IMR-90 (cell line): ENCODE results near the gene FOXP4. TPM values are rescaled to one million over a fixed set of nuclear protein-coding genes. Genes with fewer than 3 reads are reported as not detected.

Source experiments
- ATAC-seq: fragments of 200-7000 bp; cut with Tn5 transposase; 2 replicates; pipeline ENCODE4 v1.9.1; 2020; ENCODE audit warnings: low read depth, mild to moderate bottlenecking, moderate library complexity
- BruUV-seq: library from RNA; stranded (reverse); fragments of 400-500 nt; replicated peaks from 2 replicates; lab custom pipeline; 2021; lab: Mats Ljungman, UMichigan
- CTCF ChIA-PET: fragments of 300-600 bp; formaldehyde crosslinking; extraction: SDS; loops from one replicate; lab custom pipeline; 2021; ENCODE audit warnings: antibody characterized with exemption; lab: Yijun Ruan, JAX
- POLR2A ChIA-PET: fragments of 300-600 bp; sonication (Branson Sonifier 250); formaldehyde crosslinking; loops from one replicate; lab custom pipeline; 2022; ENCODE audit warnings: antibody characterized with exemption; ENCODE audit not compliant: unreplicated experiment; lab: Charles Lee
- DNase-seq: peaks from one replicate; pipeline ENCODE4 v3.0.0; 2013
- H2AFZ ChIP-seq: replicated peaks from 2 replicates; pipeline ENCODE3; 2013; ENCODE audit warnings: low read length, mild to moderate bottlenecking; ENCODE audit not compliant: poor library complexity
- H2AK5ac ChIP-seq: 2 replicates; pipeline ENCODE4 v1.6.1; 2013; ENCODE audit warnings: low read depth, low read length, inconsistent platforms
- H2AK9ac ChIP-seq: replicated peaks from 2 replicates; pipeline ENCODE3; 2013; ENCODE audit warnings: mild to moderate bottlenecking, low read depth, low read length, moderate library complexity; ENCODE audit not compliant: poor library complexity
- H2BK120ac ChIP-seq: 2 replicates; pipeline ENCODE4 v1.6.1; 2013; ENCODE audit warnings: low read depth, low read length, inconsistent platforms
- H2BK15ac ChIP-seq: 3 replicates; pipeline ENCODE4 v1.6.1; 2013; ENCODE audit warnings: low read depth, low read length, inconsistent platforms
- H2BK20ac ChIP-seq: 2 replicates; pipeline ENCODE4 v1.6.1; 2013; ENCODE audit warnings: low read depth, mild to moderate bottlenecking, inconsistent platforms, low read length, moderate library complexity
- H2BK5ac ChIP-seq: 2 replicates; pipeline ENCODE4 v1.6.1; 2013; ENCODE audit warnings: mild to moderate bottlenecking, low read depth, low read length, inconsistent platforms; ENCODE audit not compliant: poor library complexity, severe bottlenecking
- H3K14ac ChIP-seq: replicated peaks from 2 replicates; pipeline ENCODE4 v1.6.1; 2013; ENCODE audit warnings: low read depth, low read length, inconsistent platforms
- H3K18ac ChIP-seq: 2 replicates; pipeline ENCODE4 v1.6.1; 2013; ENCODE audit warnings: low read depth, low read length, control low read depth
- H3K23ac ChIP-seq: 2 replicates; pipeline ENCODE4 v1.6.1; 2013; ENCODE audit warnings: low read depth, low read length, inconsistent platforms
- H3K27ac ChIP-seq: 2 replicates; pipeline ENCODE4 v1.5.1; 2013; ENCODE audit warnings: mild to moderate bottlenecking, control low read depth, low read length; ENCODE audit not compliant: insufficient read depth
- H3K27me3 ChIP-seq: 2 replicates; pipeline ENCODE4 v1.6.1; 2013; ENCODE audit warnings: low read length; ENCODE audit not compliant: control insufficient read depth, insufficient read depth
- H3K36me3 ChIP-seq: 2 replicates; pipeline ENCODE4 v1.6.1; 2013; ENCODE audit warnings: low read length, mixed read lengths; ENCODE audit not compliant: control insufficient read depth, insufficient read depth
- H3K4ac ChIP-seq: 2 replicates; pipeline ENCODE4 v1.6.1; 2013; ENCODE audit warnings: low read depth, low read length, inconsistent platforms
- H3K4me1 ChIP-seq: 2 replicates; pipeline ENCODE4 v1.6.1; 2013; ENCODE audit warnings: low read length, mixed read lengths; ENCODE audit not compliant: control insufficient read depth, insufficient read depth
- H3K4me2 ChIP-seq: 2 replicates; pipeline ENCODE4 v1.6.1; 2013; ENCODE audit warnings: low read depth, mild to moderate bottlenecking, control low read depth, low read length, moderate library complexity
- H3K4me3 ChIP-seq: 2 replicates; pipeline ENCODE4 v1.5.1; 2013; ENCODE audit warnings: low read depth, mild to moderate bottlenecking, control low read depth, low read length, moderate library complexity; ENCODE audit not compliant: insufficient read depth
- H3K56ac ChIP-seq: 2 replicates; pipeline ENCODE4 v1.6.1; 2013; ENCODE audit warnings: low read length, inconsistent platforms; ENCODE audit not compliant: insufficient read depth; ENCODE audit errors: extremely low read depth
- H3K79me1 ChIP-seq, 2 experiments: 2 replicates each; pipeline ENCODE4 v1.6.1; 2013; ENCODE audit warnings: low read length in 2 of 2, inconsistent platforms in 1 of 2, low read depth in 1 of 2
- H3K9ac ChIP-seq: 2 replicates; pipeline ENCODE4 v1.6.1; 2013; ENCODE audit warnings: low read depth, low read length, control low read depth
- H3K9me1 ChIP-seq: 2 replicates; pipeline ENCODE4 v1.6.1; 2013; ENCODE audit warnings: low read length, inconsistent platforms; ENCODE audit not compliant: insufficient read depth
- H3K9me3 ChIP-seq: 2 replicates; pipeline ENCODE4 v1.6.1; 2013; ENCODE audit warnings: low read length; ENCODE audit not compliant: control insufficient read depth, insufficient read depth
- H4K20me1 ChIP-seq: 2 replicates; pipeline ENCODE4 v1.6.1; 2013; ENCODE audit warnings: low read length, inconsistent platforms; ENCODE audit not compliant: insufficient read depth
- H4K5ac ChIP-seq: 2 replicates; pipeline ENCODE4 v1.6.1; 2013; ENCODE audit warnings: mild to moderate bottlenecking, low read depth, low read length, control low read depth
- H4K8ac ChIP-seq, 2 experiments: 2 replicates each; pipeline ENCODE4 v1.6.1; 2013; ENCODE audit warnings: low read depth in 2 of 2, low read length in 2 of 2, control low read depth in 1 of 2, inconsistent platforms in 1 of 2
- H4K91ac ChIP-seq: 2 replicates; pipeline ENCODE4 v1.6.1; 2013; ENCODE audit warnings: low read depth, low read length, inconsistent platforms; ENCODE audit not compliant: insufficient read depth
- CEBPB ChIP-seq: IDR thresholded peaks from 2 replicates; pipeline ENCODE4 v1.6.1; 2012; ENCODE audit warnings: low read depth, low read length, improper control_type of control experiment
- CHD1 ChIP-seq: IDR thresholded peaks from 2 replicates; pipeline ENCODE4 v1.6.1; 2012; ENCODE audit warnings: low read depth, low read length, improper control_type of control experiment
- CTCF ChIP-seq: conservative IDR thresholded peaks from 2 replicates; pipeline ENCODE4 v1.5.1; 2012; ENCODE audit warnings: mild to moderate bottlenecking, low read depth, low read length, improper control_type of control experiment
- FOS ChIP-seq: fragments of 150-350 bp; IDR thresholded peaks from 2 replicates; pipeline ENCODE4 v1.6.1; 2016; ENCODE audit warnings: low read depth, low read length
- MAFK ChIP-seq: IDR thresholded peaks from 2 replicates; pipeline ENCODE4 v1.6.1; 2012; ENCODE audit warnings: low read depth, low read length, improper control_type of control experiment
- MAZ ChIP-seq: IDR thresholded peaks from 2 replicates; pipeline ENCODE4 v1.6.1; 2012; ENCODE audit warnings: low read depth, mild to moderate bottlenecking, low read length, improper control_type of control experiment, moderate library complexity, borderline replicate concordance
- MXI1 ChIP-seq: IDR thresholded peaks from 2 replicates; pipeline ENCODE4 v1.6.1; 2012; ENCODE audit warnings: low read depth, mild to moderate bottlenecking, low read length, moderate library complexity, borderline replicate concordance
- POLR2A ChIP-seq: IDR thresholded peaks from 2 replicates; pipeline ENCODE4 v1.6.1; 2012; ENCODE audit warnings: mild to moderate bottlenecking, low read depth, low read length
- RAD21 ChIP-seq: IDR thresholded peaks from 2 replicates; pipeline ENCODE4 v1.6.1; 2012; ENCODE audit warnings: low read length, improper control_type of control experiment
- RCOR1 ChIP-seq: IDR thresholded peaks from 2 replicates; pipeline ENCODE4 v1.6.1; 2012; ENCODE audit warnings: mild to moderate bottlenecking, low read length, improper control_type of control experiment; ENCODE audit not compliant: insufficient replicate concordance
- RFX5 ChIP-seq: IDR thresholded peaks from 2 replicates; pipeline ENCODE4 v1.8.0; 2012; ENCODE audit warnings: low read depth, mild to moderate bottlenecking, low read length, moderate library complexity
- SMC3 ChIP-seq: fragments of 150-350 bp; IDR thresholded peaks from 2 replicates; pipeline ENCODE4 v1.6.1; 2016; ENCODE audit warnings: low read depth, mild to moderate bottlenecking, antibody characterized with exemption, low read length, moderate library complexity
- USF2 ChIP-seq: fragments of 150-350 bp; IDR thresholded peaks from 2 replicates; pipeline ENCODE4 v1.6.1; 2017; ENCODE audit warnings: mild to moderate bottlenecking, antibody characterized with exemption, low read length, low read depth
- WGBS, 2 experiments: methylation state at CpG; one replicate each; pipeline versions ENCODE4 v1.1.5 to v1.1.7; 2013; ENCODE audit warnings: missing lambda C conversion rate in 2 of 2; ENCODE audit not compliant: insufficient read length in 1 of 2; ENCODE audit errors: extremely low coverage in 2 of 2; 5-methylcytosine and 5-hydroxymethylcytosine counted together
- dilution Hi-C: fragments of 300-500 bp; cut with HindIII; formaldehyde crosslinking; loops from one replicate; pipeline ENCODE4 v1.14.3; 2018; ENCODE audit warnings: low sequenced_read_pairs; ENCODE audit not compliant: unreplicated experiment
- in situ Hi-C: fragments of 300-500 bp; cut with MboI; formaldehyde crosslinking; loops from 3 replicates; pipeline ENCODE4 v1.14.3; 2019; ENCODE audit warnings: low sequenced_read_pairs, inconsistent platforms, mixed read lengths
- intact Hi-C: fragments of 100-400 bp; cut with micrococcal nuclease; formaldehyde crosslinking; loops from 2 replicates; pipeline ENCODE4 v1.10.0; 2022
- polyA plus RNA-seq, 3 experiments: library from polyadenylated mRNA; depleted of rRNA; stranded (reverse); fragments of >200 nt; gene quantifications; 2 replicates each; pipeline ENCODE4 v1.2.3, GENCODE V29; 2012; ENCODE audit warnings: low replicate concordance in 1 of 3
- total RNA-seq: library from RNA; depleted of rRNA; stranded (reverse); fragments of >200 nt; gene quantifications from 2 replicates; pipeline ENCODE4 v1.2.3, GENCODE V29; 2012
- TF ChIP-seq, protein P1 (sequence below): fragments of 150-350 bp; IDR thresholded peaks from 2 replicates; pipeline ENCODE4 v1.6.1; 2016; ENCODE audit warnings: low read depth, mild to moderate bottlenecking, low read length, moderate library complexity, borderline replicate concordance

The FOXP4 gene
- total and polyA plus RNA-seq, 2 of the 4 experiments (the other 2 are of a cell fraction) = 0.72 to 9.5 TPM

DNA sequence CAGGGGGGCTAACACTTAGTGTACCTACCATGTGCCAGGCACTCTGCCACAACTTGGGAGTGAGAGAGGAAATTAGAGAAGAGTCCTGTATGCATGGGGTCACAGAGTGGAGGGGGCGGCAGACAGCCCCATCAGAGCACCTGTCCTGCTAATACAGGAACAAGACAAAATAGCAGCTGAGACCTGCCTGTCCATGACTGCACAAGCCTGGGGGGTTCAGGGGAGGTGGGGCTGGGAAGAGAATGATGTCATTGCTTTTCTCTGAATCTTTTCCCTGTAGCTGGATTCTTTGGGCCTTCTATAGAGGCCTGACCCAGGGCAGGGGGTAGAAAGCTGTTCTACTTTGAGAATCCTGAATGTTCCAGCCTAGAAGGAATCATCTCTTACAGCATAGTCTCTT is 37.4 kb downstream of the FOXP4 start:
- H3K4ac ChIP-seq = no peak overlapping the region
- ATAC-seq = no peak
- peak overlapping the region; percentile 37; the same call in 1 of the 2 replicates for H2AK5ac ChIP-seq
- no peak overlapping the region for H2BK20ac ChIP-seq
- WGBS, 2 experiments = no CpG with 5 or more reads among the region's 1 CpG
- H2AK9ac ChIP-seq = no peak overlapping the region
- no peak overlapping the region for H4K91ac ChIP-seq
- dilution Hi-C loops = no loop called here
- H3K56ac ChIP-seq = no peak overlapping the region
- no peak overlapping the region for H4K5ac ChIP-seq
- no peak overlapping the region for H3K27ac ChIP-seq
- in situ Hi-C loops = loop anchor here (10.0 kb wide), 1 partner anchor 119 kb away; no protein-coding TSS in a partner anchor
- no TSS peak for BruUV-seq
- no peak overlapping the region for H2BK120ac ChIP-seq
- no peak overlapping the region for H2AFZ ChIP-seq
- TF ChIP-seq MAZ = no peak
- no peak for TF ChIP-seq MAFK
- TF ChIP-seq CHD1 = no peak
- no peak for TF ChIP-seq CEBPB
- no peak for TF ChIP-seq USF2
- TF ChIP-seq MXI1 = no peak
- TF ChIP-seq SMC3 = no peak
- TF ChIP-seq RFX5 = no peak
- TF ChIP-seq CTCF = no peak
- no peak for TF ChIP-seq POLR2A
- TF ChIP-seq, protein P1, sequence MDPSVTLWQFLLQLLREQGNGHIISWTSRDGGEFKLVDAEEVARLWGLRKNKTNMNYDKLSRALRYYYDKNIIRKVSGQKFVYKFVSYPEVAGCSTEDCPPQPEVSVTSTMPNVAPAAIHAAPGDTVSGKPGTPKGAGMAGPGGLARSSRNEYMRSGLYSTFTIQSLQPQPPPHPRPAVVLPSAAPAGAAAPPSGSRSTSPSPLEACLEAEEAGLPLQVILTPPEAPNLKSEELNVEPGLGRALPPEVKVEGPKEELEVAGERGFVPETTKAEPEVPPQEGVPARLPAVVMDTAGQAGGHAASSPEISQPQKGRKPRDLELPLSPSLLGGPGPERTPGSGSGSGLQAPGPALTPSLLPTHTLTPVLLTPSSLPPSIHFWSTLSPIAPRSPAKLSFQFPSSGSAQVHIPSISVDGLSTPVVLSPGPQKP = no peak
- TF ChIP-seq RAD21 = no peak
- no peak for TF ChIP-seq RCOR1
- no peak for TF ChIP-seq FOS
- no peak overlapping the region for H2BK5ac ChIP-seq
- H3K23ac ChIP-seq = no peak overlapping the region
- H3K27me3 ChIP-seq = no peaks in the 10 kb centered on the region
- POLR2A ChIA-PET = no interaction called here
- H3K36me3 ChIP-seq = peaks cover 13% of the 10 kb centered on the region
- no peak overlapping the region for H3K4me3 ChIP-seq
- intact Hi-C loops = no loop called here
- H3K9me1 ChIP-seq = peaks cover 18% of the 10 kb centered on the region
- no peak for DNase-seq
- CTCF ChIA-PET = no interaction called here
- peaks cover 12% of the 10 kb centered on the region for H4K20me1 ChIP-seq
- H3K9ac ChIP-seq = no peak overlapping the region
- H3K4me1 ChIP-seq = peaks cover 23% of the 10 kb centered on the region
- no peak overlapping the region for H3K18ac ChIP-seq
- H4K8ac ChIP-seq = no peak overlapping the region
- H2BK15ac ChIP-seq = no peak overlapping the region
- no peak overlapping the region for H3K4me2 ChIP-seq
- no peak overlapping the region for H3K14ac ChIP-seq
- no peaks in the 10 kb centered on the region for H3K9me3 ChIP-seq
- H3K79me1 ChIP-seq = peaks cover 4 to 32% of the 10 kb centered on the region in 2 experiments; a peak in 3 of 4 replicates
